Spinal cord (tissue), 10 donors: Measurements from ENCODE around the gene MYL2. TPM values are rescaled to one million over a fixed set of nuclear protein-coding genes. Genes with fewer than 3 reads are reported as not detected.
A peak's percentile ranks its signal among the peaks of the same experiment; 100 is the strongest.

Experiments
- DNase-seq, 6 donors: peaks; one replicate each; pipeline versions ENCODE4 v3.0.0 to v3.0.0-alpha.2; 2013 to 2015; ENCODE audit warnings: low spot score in 6 of 6, low read depth in 4 of 6
- H3K27ac ChIP-seq: one replicate; pipeline ENCODE4 v1.5.1; 2013; ENCODE audit warnings: low read depth, low read length, control low read depth
- H3K27me3 ChIP-seq: one replicate; pipeline ENCODE4 v1.6.1; 2013; ENCODE audit warnings: low read length; ENCODE audit not compliant: control insufficient read depth, insufficient read depth
- H3K36me3 ChIP-seq: one replicate; pipeline ENCODE4 v1.6.1; 2013; ENCODE audit warnings: low read length; ENCODE audit not compliant: control insufficient read depth, insufficient read depth
- H3K4me1 ChIP-seq: one replicate; pipeline ENCODE4 v1.6.1; 2013; ENCODE audit warnings: low read length; ENCODE audit not compliant: control insufficient read depth, insufficient read depth
- H3K4me3 ChIP-seq: one replicate; pipeline ENCODE4 v1.5.1; 2013; ENCODE audit warnings: low read depth, low read length, control low read depth
- H3K9me3 ChIP-seq: one replicate; pipeline ENCODE4 v1.6.1; 2013; ENCODE audit warnings: low read length; ENCODE audit not compliant: control insufficient read depth, insufficient read depth
- WGBS: methylation state at CpG from one replicate; pipeline ENCODE4 v1.1.5; 2013; ENCODE audit warnings: missing lambda C conversion rate; ENCODE audit not compliant: insufficient coverage; 5-methylcytosine and 5-hydroxymethylcytosine counted together
- polyA plus RNA-seq, 2 donors: library from polyadenylated mRNA; unstranded; fragments of 120-200 nt; gene quantifications; one replicate each; pipeline ENCODE4 v1.2.1, GENCODE V29; 2013; ENCODE audit not compliant: insufficient read length in 2 of 2
- total RNA-seq, 2 donors: library from RNA; depleted of rRNA in 1 of 2; stranded (reverse); fragments of 120-200 nt in 1 of 2; fragments of >200 nt in 1 of 2; gene quantifications; one replicate each; pipeline versions ENCODE4 v1.2.3 to v1.2.4, GENCODE V29; 2013 to 2014
- donor health status: healthy.

MYL2 gene
- total and polyA plus RNA-seq, 4 donors: 2.0 TPM; not detected in 3

GRCh38 chr12:110906985-110907384, 13.4 kb downstream of the MYL2 start:
- Histone ChIP-seq H3K4me3 (no peak overlapping the region), H3K4me1 (no peaks in the 10 kb centered on the region), H3K9me3 (no peaks in the 10 kb centered on the region), H3K27ac (no peak overlapping the region), H3K27me3 (no peaks in the 10 kb centered on the region), H3K36me3 (no peaks in the 10 kb centered on the region)
- 87% methylated on average over 4 of the region's 4 CpGs for WGBS
- no peak for DNase-seq

GRCh38 chr12:110906516-110906915, 13.9 kb downstream of the MYL2 start:
- no peaks in the 10 kb centered on the region for H3K36me3 ChIP-seq
- 67% methylated on average over 1 of the region's 5 CpGs for WGBS
- H3K9me3 ChIP-seq: no peaks in the 10 kb centered on the region
- no peak overlapping the region for H3K4me3 ChIP-seq
- H3K4me1 ChIP-seq: no peaks in the 10 kb centered on the region
- DNase-seq: no peak
- no peak overlapping the region for H3K27ac ChIP-seq
- H3K27me3 ChIP-seq: no peaks in the 10 kb centered on the region

- Histone ChIP-seq H3K27me3 (no peaks in the 10 kb centered on the region), H3K9me3 (no peaks in the 10 kb centered on the region), H3K4me1 (no peaks in the 10 kb centered on the region), H3K4me3 (no peak overlapping the region), H3K36me3 (no peaks in the 10 kb centered on the region), H3K27ac (no peak overlapping the region)
- no CpG with 5 or more reads among the region's 3 CpGs for WGBS
- no peak for DNase-seq
Observed at GRCh38 chr12:110906083-110906482, 14.3 kb downstream of the MYL2 start.

GRCh38 chr12:110903511-110903910, 16.9 kb downstream of the MYL2 start:
- H3K4me3 ChIP-seq: no peak overlapping the region
- 96% methylated on average over 4 of the region's 4 CpGs for WGBS
- no peak overlapping the region for H3K27ac ChIP-seq
- DNase-seq: no peak
- no peaks in the 10 kb centered on the region for H3K9me3 ChIP-seq
- no peaks in the 10 kb centered on the region for H3K4me1 ChIP-seq
- no peaks in the 10 kb centered on the region for H3K36me3 ChIP-seq
- H3K27me3 ChIP-seq: no peaks in the 10 kb centered on the region

- Histone ChIP-seq H3K9me3 (no peaks in the 10 kb centered on the region), H3K27ac (no peak overlapping the region), H3K4me3 (no peak overlapping the region), H3K27me3 (no peaks in the 10 kb centered on the region), H3K36me3 (no peaks in the 10 kb centered on the region), H3K4me1 (no peaks in the 10 kb centered on the region)
- DNase-seq: no peak
- 100% methylated on average over 1 of the region's 4 CpGs for WGBS
Observed at GRCh38 chr12:110901401-110901800, 19.0 kb downstream of the MYL2 start.

GRCh38 chr12:110896559-110896958, 23.8 kb downstream of the MYL2 start:
- Histone ChIP-seq H3K4me1 (peaks cover 6% of the 10 kb centered on the region), H3K27ac (no peak overlapping the region), H3K9me3 (no peaks in the 10 kb centered on the region), H3K27me3 (no peaks in the 10 kb centered on the region), H3K4me3 (no peak overlapping the region), H3K36me3 (no peaks in the 10 kb centered on the region)
- WGBS: 64% methylated on average over 3 of the region's 3 CpGs
- no peak for DNase-seq

- H3K9me3 ChIP-seq: no peaks in the 10 kb centered on the region
- 75% methylated on average over 1 of the region's 3 CpGs for WGBS
Observed at GRCh38 chr12:110893956-110894355, 26.4 kb downstream of the MYL2 start.

GRCh38 chr12:110889361-110889760, 31.0 kb downstream of the MYL2 start:
- Histone ChIP-seq H3K36me3 (no peaks in the 10 kb centered on the region), H3K4me3 (no peak overlapping the region), H3K27me3 (no peaks in the 10 kb centered on the region), H3K27ac (no peak overlapping the region), H3K9me3 (no peaks in the 10 kb centered on the region), H3K4me1 (peaks cover 5% of the 10 kb centered on the region)
- WGBS: 90% methylated on average over 9 of the region's 12 CpGs
- DNase-seq: no peak

More at GRCh38 chr12:110893956-110894355, 26.4 kb downstream of the MYL2 start:
- Histone ChIP-seq H3K4me1 (peaks cover 6% of the 10 kb centered on the region), H3K4me3 (no peak overlapping the region), H3K27me3 (no peaks in the 10 kb centered on the region), H3K36me3 (no peaks in the 10 kb centered on the region), H3K27ac (no peak overlapping the region)
- DNase-seq: peak in 1 of 6 donors; percentile 3

GRCh38 chr12:110888256-110888991, 32.0 kb downstream of the MYL2 start:
- Histone ChIP-seq H3K4me1 (peaks cover 4% of the 10 kb centered on the region), H3K4me3 (no peak overlapping the region), H3K9me3 (no peaks in the 10 kb centered on the region), H3K36me3 (no peaks in the 10 kb centered on the region), H3K27me3 (no peaks in the 10 kb centered on the region), H3K27ac (no peak overlapping the region)
- DNase-seq: no peak
- 50% methylated on average over 2 of the region's 5 CpGs for WGBS

- H3K4me3 ChIP-seq: no peak overlapping the region
- H3K9me3 ChIP-seq: no peaks in the 10 kb centered on the region
- peak in 1 of 6 donors; percentile 23 for DNase-seq
- no peak overlapping the region for H3K27ac ChIP-seq
- H3K36me3 ChIP-seq: no peaks in the 10 kb centered on the region
- no peaks in the 10 kb centered on the region for H3K27me3 ChIP-seq
- 57% methylated on average over 4 of the region's 6 CpGs for WGBS
- peaks cover 4% of the 10 kb centered on the region for H3K4me1 ChIP-seq
Observed at GRCh38 chr12:110885152-110885840, 35.1 kb downstream of the MYL2 start.
